Daoy (cell line): ENCODE results near the gene LIMS4. TPM values are rescaled to one million over a fixed set of nuclear protein-coding genes. Genes with fewer than 3 reads are reported as not detected.
"Not testable (repeated sequence)": the region's sequence is repeated elsewhere in the genome, so short reads cannot be mapped to it uniquely, and the experiment has no call there.

Experiments
- DNase-seq: peaks from one replicate; pipeline ENCODE4 v3.0.0-alpha.2; 2015; ENCODE audit warnings: low read depth
- total RNA-seq: library from RNA; depleted of rRNA; stranded (reverse); fragments of >200 nt; shearing (Covaris generic); gene quantifications from 2 replicates; pipeline ENCODE4 v1.2.3, GENCODE V29; 2014; rRNA removed

LIMS4 gene
- total RNA-seq, 1 experiment from 2014 or later = 0.29 TPM

DNA sequence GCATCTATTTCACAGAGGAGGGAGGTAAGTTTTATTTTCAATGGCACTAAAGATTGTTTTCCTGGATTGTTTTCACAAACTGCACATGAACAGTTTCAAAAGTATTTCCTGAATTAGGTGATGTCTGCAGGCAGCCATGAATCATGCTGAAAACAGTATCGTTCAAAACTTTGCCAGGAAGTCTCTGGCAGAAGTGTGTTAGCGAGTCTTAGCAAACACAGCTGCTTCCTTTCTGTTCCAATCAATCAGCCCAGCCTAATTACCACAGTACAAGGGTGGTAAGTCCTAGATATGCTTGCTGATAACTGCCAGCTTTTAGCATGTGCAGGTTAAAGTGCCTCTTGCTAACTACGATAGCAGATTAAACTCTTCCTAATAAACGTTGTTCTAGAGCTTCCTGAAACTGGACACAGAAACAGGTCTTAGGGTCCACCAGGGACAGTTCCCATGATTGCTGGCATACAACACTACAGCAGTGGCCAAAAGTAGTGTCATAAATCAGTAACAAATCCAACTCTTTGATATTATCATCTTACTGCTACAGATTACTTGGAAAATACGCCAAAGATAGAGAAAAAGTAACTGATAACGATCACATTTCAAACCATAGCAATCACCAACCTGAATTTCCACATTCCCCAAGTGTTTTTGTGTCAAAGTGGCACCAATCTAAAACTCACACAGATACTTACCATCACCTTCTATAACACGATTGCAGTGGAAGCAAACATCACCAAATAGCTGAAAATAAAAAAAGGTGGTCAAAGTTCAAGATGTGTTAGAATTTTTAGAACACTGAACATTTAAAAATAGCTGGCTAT is 23.3 kb downstream of the LIMS4 start:
- not testable (repeated sequence) for DNase-seq

DNA sequence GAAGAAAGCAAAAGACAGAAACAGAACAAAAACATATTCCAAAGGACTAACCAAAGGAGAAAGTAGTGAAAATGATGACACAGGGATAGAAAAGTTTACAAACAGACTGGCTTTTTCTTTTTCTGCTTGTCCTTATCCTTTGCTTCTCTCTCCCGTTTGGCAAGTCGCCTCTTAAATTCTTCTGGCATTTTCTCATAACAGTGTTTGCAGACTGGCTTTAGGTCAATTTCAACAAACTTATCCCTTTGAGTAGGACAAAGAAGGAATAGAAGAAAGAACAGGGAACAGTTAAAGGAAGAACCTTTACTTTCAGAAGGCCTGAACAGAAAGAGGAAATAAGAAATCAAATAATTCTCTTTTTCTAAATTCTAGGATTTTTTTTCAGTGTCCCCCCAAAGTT is 26.0 kb downstream of the LIMS4 start:
- DNase-seq = not testable (repeated sequence)

DNA sequence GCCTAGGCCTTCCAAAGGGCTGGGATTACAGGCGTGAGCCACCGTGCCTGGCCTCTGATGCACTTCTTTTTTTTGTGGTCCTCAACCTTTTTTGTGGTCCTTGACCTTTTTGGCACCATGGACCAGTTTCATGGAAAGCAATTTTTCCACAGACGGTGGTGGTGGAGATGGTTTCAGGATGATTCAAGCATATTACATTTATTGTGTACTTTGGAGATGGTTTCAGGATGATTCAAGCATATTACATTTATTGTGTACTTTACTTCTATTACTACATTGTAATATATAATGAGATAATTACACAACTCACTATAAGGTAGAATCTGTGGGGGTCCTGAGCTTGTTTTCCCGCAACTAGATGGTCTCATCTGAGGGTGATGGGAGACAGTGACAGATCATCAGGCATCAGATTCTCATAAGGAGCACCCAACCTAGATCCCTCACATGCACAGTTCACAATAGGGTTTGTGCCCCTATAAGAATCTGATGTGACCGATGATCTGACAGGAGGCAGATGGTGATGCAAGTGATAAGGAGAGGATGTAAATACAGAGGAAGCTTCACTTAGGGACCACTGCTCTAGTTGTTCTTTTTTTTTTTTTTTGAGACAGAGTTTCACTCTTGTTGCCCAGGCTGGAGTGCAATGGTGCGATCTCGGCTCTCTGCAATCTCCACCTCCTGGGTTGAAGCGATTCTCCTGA is 29.2 kb downstream of the LIMS4 start:
- DNase-seq = not testable (repeated sequence)

DNA sequence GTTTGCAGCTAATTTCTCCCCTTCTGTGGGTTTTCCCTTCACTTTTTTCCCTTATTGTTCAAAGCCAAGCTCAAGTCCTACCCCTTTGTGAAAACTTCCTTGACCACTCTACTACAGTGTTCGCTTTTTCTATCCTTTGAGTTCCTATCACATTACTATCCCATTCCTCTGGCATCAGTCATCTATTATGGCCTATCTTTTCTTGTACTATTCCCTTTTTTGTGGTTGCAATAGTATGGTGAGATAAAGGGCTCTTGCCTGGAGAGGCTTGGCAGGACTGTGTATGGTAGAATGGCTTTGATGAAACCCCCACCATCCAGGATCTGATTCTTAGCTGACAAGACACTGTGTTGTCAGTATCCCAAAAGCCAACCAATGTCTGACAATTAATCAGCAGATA is 30.7 kb downstream of the LIMS4 start:
- DNase-seq = not testable (repeated sequence)

DNA sequence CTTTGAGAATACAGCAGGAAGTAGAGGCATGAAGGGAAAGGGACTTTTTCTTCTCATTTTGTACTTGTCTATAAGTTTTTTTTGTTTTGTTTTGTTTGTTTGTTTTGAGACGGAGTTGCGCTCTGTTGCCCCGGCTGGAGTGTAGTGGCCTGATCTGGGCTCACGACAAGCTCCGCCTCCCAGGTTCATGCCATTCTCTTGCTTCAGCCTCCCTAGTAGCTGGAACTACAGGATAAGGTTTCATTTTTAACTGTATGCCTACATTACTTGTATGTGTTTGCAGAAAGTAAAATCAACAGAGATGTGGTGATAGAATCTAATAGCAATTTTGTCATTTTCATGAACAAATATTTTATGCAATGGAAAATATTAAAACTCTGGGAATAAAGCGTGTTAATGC is 38.1 kb downstream of the LIMS4 start:
- DNase-seq = not testable (repeated sequence)

DNA sequence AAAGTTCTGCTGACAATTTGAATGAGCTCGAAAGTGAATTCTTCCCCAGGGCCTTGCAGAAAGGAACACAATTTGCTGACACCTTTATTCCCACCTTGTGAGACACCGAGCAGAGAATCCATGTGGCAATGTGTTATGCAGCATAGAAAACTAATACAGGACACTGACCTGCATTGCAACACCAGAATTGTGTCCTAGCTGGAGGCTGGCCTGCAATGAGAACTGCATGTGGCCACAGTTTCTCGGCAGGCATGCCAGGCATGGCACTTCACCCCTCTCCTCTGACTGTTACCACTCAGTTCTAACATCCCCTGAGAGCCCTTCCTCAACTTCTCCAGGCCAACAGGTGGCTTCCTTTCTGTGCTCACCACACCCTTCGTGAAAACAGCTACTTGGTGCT is 46.9 kb downstream of the LIMS4 start:
- not testable (repeated sequence) for DNase-seq

DNA sequence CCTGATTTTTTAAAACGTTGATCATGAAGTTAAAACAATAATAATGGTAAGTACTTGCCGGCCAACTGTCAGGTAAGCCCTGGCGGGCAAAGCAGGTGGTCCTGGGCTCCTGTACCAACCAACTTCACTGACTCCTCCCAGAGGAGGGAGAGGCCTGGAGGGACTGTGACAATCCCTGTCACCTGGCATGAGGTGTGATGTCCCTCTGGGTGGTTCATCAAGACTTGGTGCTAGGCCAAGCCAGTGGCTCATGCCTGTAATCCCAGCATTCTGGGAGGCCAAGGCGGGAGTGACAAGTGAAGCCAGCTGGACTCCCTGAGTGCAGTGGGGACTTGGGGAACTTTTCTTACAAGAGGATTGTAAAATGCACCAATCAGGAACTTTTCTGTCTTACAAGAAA is 48.2 kb downstream of the LIMS4 start:
- DNase-seq = not testable (repeated sequence)

DNA sequence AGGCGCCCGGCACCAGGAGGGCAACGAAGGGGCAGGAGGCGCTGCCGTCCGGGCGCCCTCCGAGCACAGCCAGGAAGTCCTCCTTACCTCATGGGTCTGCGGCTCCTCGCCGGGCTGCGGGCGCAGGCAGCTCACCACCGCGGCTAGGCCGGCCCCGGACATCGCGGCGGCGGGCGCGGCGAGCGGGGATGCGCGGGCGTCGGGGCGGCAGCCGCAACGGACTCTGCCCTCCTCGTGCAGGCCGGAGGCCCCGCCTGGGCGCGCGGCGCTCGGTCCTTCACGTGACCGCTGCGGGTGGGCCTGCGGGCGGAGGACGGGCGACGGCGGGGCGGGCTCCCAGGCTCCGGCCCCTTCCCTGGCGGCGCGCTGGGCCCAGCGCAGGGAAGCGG is 49.0 kb downstream of the LIMS4 start:
- DNase-seq = not testable (repeated sequence)

DNA sequence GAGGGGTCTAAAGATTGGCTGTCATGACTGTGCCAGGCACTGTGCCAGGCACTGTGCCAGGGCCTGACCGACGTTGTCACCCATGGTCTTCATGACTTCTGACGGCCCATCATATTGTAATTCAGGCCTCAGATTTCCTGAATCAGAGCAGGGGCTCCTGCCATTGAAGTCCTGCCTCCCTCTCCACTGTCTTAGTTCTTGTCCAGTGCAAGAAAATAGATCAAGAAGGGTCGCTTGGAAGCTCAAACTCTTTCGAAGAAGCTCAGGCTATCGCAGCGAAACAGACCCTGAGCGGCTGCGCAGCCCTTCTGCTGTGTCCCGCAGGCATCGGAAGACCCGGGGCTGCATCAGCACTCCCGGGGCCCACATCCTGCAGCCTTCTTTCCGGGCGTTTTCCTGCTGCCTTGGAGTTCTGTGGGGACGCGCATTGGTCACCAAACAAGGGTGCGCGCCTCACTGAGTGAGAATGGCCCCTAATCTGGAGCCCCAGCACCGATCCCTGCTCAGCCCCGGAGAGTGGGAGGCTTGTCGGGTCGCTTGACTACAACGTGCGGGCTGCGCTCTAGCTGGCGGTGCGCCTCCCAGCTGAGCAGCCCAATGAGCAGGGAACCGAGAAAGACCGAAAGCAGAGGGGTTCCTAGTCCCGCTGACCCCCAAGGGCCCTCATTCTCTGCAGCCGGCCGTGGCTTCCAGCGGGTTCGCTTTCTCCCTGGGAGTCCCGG is 49.6 kb downstream of the LIMS4 start:
- not testable (repeated sequence) for DNase-seq

DNA sequence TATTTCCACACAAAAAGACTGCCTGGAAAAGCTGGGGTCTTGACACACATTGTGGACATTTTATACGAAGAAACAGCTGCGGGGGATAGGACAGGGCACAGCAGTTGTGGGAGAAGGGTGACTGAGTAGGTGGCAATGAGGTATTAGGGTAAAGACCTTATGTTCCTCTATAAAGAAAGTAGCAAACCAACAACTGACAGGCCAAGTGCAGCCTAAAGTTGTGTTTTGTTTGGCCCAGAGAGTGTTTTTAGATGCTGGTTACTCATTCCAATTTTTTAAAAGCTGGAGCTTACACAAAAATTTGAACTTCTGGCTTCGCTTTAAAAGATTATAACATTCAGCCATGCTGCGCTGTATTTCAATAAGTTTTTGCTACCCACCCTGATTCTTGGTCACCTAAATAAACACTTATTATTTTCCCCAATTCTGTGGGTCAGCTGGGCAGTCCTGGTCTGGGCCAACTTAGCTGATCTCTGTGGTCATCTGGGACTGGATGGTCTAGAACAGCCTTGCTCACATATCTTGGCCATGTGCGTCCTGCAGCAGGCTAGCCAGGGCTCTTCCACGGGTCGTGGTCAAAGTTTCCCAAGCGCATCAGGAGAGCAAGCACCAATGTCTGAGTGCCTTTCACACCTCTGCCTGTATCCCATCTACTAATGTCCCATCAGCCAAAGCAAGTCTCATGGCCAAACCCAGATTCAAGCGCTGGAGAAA is 51.8 kb downstream of the LIMS4 start:
- not testable (repeated sequence) for DNase-seq

DNA sequence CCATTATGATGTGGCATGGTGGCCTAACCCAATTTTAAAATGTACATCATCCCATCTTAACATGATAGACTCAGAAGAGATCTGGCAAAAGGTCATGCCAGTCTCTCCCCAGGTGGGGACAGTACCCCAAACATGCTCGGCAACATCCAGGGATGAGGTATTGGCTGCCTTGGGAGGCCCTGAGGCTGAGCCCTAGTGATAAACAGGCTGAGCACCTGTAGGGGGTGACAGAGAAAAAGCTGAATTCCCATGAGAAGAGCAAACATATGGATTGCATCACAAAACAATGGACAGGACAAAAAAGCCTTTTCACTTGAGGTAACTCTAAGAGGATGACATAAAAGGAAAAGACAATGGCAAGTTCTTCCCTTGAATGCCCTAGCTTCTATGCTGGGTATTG is 65.5 kb downstream of the LIMS4 start:
- DNase-seq = not testable (repeated sequence)

DNA sequence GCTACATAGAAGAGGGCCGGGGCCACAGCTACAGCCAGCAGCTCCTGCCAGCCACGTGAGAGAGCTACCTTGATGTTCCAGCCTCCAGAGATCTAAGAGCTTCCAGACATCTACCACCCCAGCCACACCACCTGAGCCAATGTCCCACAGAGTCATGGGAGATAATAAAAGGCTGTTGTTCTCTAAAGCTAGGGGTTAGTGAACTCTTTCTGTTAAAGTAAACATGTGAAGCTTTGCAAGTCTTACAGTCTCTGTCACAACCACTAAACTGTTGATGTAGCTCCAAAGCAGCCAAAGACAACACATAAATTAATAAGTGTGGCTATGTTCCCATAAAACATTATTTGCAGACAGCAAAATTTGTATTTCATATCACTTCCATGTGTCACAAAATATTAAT is 67.6 kb downstream of the LIMS4 start:
- DNase-seq = not testable (repeated sequence)

DNA sequence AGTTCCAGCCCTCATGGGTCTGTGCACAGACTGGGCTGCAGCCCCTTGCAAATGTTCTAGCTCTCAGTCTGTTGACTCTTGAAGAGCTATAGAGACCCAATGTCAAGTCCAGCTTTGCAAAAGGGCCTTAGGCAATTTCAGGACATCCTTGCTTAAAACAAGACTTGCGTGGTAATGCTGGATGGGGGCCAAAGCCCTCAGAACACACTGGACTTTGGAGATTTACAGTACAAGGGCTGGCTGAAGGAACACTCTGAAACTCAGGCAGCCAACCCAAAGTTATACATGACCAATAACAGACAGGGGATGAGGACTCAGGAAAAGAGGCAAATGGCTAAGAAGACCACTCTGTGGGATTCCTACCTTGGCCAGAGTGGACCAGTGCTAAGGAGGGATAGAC is 68.4 kb downstream of the LIMS4 start:
- not testable (repeated sequence) for DNase-seq

DNA sequence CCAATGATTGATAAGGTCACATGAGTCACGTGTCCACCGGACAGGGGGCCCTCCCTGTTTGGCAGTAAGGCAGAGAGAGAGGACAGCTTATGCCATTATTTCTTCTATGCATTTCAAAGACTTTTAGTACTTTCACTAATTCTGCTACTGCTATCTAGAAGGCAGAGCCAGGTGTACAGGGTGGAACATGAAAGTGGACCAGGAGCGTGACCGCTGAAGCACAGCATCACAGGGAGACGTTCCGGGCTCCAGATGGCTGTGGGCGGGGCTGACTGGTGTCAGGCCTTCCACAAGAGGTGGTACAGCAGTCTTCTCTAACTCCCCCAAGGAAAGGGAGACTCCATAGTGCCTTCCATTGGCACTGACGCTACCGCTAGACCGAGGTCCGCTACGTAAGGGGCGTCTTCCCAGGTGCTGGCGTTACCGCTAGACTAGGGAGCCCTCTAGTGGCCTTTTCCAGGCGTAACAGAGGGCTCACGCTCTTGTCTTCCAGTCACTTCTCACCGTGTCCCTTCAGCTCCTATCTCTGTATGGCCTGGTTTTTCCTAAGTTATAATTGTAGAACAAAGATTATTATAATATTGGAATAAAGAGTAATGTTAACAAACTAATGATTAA is 71.5 kb downstream of the LIMS4 start:
- not testable (repeated sequence) for DNase-seq

DNA sequence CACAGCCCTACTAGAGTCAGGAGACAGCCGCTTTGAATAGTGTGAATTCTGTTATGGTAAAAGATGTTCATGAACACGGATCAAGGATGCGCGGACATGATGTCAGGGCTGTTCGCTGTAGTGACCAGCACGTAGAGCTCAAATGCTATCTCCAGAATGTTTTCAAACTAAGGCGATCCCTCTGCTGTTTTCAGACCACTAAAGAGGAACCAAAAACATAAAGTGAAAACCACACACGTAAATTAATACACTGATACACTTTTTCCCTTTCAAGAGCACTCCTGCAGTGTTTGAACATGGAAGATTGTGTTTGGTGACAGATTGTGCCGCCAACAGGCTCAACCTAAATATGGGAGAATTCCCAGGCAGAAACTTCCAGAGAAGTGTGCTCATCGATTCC is 73.2 kb downstream of the LIMS4 start:
- DNase-seq = not testable (repeated sequence)

DNA sequence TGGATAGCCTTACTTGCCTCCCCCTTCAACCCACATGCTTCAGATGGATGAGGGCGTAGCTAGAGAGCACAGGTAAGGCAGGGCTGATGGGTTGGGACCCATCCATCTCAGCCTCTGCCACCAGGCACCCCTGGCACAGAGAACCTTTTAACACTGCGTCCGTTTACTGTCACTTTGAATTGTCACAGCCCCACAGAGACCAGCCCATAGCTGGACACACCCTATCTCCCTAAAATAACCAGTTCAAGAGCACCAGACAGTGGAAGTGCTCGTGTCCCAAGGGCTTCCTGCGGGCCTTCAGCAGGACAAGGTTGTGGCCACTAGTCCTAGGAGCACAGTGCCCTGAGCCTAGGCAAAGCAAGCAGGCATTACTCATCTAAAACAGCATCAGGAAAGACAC is 76.6 kb downstream of the LIMS4 start:
- not testable (repeated sequence) for DNase-seq

Other genes with a start within 250 kb of the LIMS4 start
- 19.0 and 33.0 TPM in 2 replicates for gene RGPD6, start 104.4 kb upstream of the LIMS4 start, total RNA-seq
- gene BUB1, start 205.2 kb upstream of the LIMS4 start, total RNA-seq = 122 and 135 TPM in 2 replicates